Epithelial cell of proximal tubule (primary cell): Measurements from ENCODE around the gene SERGEF. TPM values are rescaled to one million over a fixed set of nuclear protein-coding genes. Genes with fewer than 3 reads are reported as not detected.

Experiments used
- DNase-seq: peaks from one replicate; pipeline ENCODE4 v3.0.0-alpha.2; 2011; ENCODE audit warnings: low read depth
- H3K4me3 ChIP-seq: 2 replicates; pipeline ENCODE4 v1.5.1; 2011; ENCODE audit warnings: low read depth, mild to moderate bottlenecking, low read length
- total RNA-seq: library from RNA; depleted of rRNA; stranded (reverse); fragments of >200 nt; gene quantifications from 2 replicates; pipeline ENCODE4 v1.2.3, GENCODE V29; 2015
- TF ChIP-seq, protein P1 (sequence below): conservative IDR thresholded peaks from 2 replicates; pipeline ENCODE4 v1.5.1; 2012; ENCODE audit warnings: low read depth, mild to moderate bottlenecking, low read length

The SERGEF gene
- total RNA-seq, 1 donor from 2014 or later = 30.6 TPM

DNA sequence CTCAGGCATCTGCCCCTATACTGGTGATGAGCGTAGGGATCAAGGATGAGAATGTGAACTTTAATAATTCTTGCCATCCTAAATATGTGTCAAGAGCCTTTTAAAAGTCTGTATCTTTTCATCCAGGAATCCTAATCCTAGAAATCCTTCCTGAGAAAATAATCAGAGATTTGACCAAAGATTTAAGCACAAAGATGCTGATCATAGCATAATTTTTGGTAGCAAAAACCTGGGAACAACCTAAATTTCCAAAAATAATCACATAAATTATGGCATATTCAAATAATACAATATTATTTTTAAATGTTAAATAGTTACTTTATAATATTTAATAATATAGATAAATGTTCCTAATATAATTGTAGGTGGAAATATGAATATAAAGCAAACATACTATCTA, 76.1 kb downstream of the SERGEF start:
- DNase-seq = no peak
- TF ChIP-seq, protein P1, sequence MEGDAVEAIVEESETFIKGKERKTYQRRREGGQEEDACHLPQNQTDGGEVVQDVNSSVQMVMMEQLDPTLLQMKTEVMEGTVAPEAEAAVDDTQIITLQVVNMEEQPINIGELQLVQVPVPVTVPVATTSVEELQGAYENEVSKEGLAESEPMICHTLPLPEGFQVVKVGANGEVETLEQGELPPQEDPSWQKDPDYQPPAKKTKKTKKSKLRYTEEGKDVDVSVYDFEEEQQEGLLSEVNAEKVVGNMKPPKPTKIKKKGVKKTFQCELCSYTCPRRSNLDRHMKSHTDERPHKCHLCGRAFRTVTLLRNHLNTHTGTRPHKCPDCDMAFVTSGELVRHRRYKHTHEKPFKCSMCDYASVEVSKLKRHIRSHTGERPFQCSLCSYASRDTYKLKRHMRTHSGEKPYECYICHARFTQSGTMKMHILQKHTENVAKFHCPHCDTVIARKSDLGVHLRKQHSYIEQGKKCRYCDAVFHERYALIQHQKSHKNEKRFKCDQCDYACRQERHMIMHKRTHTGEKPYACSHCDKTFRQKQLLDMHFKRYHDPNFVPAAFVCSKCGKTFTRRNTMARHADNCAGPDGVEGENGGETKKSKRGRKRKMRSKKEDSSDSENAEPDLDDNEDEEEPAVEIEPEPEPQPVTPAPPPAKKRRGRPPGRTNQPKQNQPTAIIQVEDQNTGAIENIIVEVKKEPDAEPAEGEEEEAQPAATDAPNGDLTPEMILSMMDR = no peak
- H3K4me3 ChIP-seq = no peak overlapping the region

DNA sequence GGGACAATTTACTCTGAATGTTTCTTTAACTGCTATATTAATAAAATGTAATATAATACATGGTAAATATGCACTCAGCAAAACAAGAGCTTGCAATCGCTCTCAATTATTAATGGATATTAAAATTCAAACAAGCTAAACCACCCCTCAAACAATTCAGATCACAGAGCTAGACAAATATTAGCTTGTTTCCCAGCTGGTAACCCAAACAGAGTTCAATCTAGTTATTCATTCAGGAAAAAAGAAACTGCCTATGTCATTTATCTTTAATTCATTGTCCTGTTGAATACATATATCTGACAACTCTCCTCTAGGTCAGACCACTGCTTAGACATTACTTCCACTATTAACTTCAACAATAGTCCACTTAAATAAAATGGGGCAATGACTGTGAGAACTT, 78.7 kb downstream of the SERGEF start:
- no peak for DNase-seq
- H3K4me3 ChIP-seq = no peak overlapping the region
- TF ChIP-seq, protein P1 = no peak

DNA sequence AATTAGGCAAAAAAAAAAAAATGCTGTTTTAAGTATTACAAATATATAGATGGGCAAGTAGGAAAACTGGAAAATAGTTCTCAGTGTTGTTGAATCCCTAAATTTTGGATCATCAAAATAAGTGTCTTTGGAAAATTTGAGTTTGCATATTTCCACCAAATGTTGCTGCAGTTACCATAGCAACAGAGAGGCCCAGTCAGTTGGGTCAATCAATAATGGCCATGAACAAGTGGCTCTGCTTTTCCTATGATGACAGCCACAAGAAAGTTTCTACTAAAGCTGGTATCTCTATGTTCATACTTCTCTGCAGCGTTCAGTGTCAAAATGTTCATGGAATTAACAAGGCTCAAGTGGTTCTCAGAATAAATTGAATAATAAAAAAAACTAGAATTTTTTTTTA, 79.1 kb downstream of the SERGEF start:
- TF ChIP-seq, protein P1 = no peak
- H3K4me3 ChIP-seq = no peak overlapping the region
- DNase-seq = no peak

DNA sequence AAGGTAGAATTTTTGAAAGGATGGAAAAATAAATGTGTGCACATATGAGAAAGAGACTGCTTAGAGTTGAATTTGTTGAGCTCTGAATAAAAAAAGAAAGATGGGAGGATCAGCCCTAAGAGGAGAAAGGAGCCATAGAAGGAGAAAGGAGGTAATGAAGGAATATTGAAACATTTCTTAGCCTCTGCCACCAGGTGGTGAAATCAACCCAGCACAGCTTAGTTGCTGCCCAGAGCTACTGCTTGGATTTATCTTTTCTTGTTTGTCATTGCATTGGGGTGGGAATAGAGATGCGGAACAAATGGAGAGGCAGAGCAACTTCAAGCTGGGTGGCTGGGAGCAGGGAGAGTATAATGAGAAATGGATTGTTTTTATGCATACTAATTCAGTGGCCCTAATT, 80.4 kb downstream of the SERGEF start:
- TF ChIP-seq, protein P1 = peak; percentile 30
- no peak overlapping the region for H3K4me3 ChIP-seq
- DNase-seq = no peak

DNA sequence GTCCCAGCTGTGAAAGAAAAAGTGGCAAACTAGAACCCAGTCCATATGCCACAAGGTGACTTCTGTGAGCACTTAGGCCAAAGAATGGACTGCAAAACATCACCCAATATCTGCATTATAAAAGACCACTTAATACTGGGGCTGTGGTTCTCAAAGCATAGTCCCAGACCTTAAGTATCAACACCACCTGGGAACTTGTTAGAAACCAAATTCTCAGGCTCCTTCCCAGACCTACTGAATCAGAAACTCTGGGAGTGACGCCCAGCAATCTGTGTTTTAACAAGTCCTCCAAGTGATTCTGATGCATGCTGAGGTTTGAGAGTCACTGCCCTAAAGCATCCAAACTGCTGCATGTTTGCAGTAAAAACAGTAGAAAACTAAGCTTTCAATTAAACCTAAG, 81.3 kb downstream of the SERGEF start:
- DNase-seq = no peak
- TF ChIP-seq, protein P1 = no peak
- no peak overlapping the region for H3K4me3 ChIP-seq

DNA sequence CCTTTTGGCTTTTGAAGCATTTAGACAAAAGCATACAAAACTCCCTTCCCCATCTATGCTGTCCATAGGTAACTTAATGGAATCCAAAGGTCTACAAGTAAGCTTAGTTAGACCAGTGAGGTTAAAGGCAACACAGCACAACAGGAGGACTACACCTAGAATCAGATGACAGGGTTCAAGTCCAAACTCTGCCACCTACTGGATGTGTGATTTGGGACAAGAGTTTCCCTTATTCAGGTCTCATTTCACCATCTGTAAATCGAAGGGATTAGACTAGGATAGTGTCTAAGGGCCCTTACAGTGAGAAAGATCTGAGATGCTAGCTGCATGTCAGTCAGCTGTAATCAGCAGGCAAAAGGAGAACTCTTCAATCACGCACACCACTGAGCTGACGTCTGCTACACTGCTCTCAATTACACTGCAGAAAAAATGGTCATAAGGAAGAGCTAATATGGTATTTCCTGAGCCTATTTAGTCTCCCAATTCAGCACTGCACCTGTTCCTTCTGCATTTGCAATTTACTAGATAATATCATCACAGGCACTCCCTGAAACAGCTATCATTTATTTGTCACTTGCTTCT, 82.2 kb downstream of the SERGEF start:
- TF ChIP-seq, protein P1 = no peak
- H3K4me3 ChIP-seq = no peak overlapping the region
- DNase-seq = no peak

DNA sequence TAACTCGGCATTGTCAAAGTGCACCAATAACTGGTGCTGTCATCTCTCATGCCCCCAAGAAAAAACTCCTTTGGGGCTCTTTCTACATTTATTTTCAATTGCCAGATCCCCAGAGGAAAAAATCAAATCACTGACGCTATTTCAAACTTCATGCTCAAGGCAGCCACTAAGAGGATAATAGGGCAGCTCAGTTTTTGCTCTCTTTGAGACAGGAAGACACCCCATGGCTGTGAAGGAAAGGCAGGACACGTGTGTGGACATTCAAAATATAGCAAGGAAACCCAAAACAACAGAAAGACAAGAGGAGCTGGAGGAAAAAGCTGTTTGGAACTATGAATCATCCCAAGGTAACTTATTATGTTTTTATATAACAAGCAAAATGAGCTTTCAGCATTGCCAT, 83.7 kb downstream of the SERGEF start:
- H3K4me3 ChIP-seq = no peak overlapping the region
- DNase-seq = no peak
- TF ChIP-seq, protein P1 = no peak
